Thoracic aorta (tissue), 2 donors: Measurements from ENCODE around the gene KMT2E. TPM values are rescaled to one million over a fixed set of nuclear protein-coding genes. Genes with fewer than 3 reads are reported as not detected.

Source experiments
- ATAC-seq: fragments of 150-250 bp; one replicate; pipeline ENCODE4 v1.8.0; 2017; ENCODE audit warnings: low read depth; ENCODE audit not compliant: insufficient number of reproducible peaks, low FRiP score
- DNase-seq: peaks from one replicate; pipeline ENCODE4 v3.0.0-alpha.2; 2020; ENCODE audit warnings: low spot score
- H3K27ac ChIP-seq, 2 donors: fragments of 200-600 bp; sonication (generic); 1 replicate in 1 of 2; 2 replicates in 1 of 2; pipeline ENCODE4 v1.5.1; 2016; ENCODE audit warnings: mild to moderate bottlenecking in 2 of 2, moderate library complexity in 2 of 2
- H3K27me3 ChIP-seq: fragments of 200-600 bp; sonication (generic); replicated peaks from 2 replicates; pipeline ENCODE4 v1.6.0; 2016; ENCODE audit warnings: mild to moderate bottlenecking; ENCODE audit not compliant: insufficient read depth
- H3K36me3 ChIP-seq: fragments of 200-600 bp; sonication (generic); one replicate; pipeline ENCODE4 v1.5.1; 2016
- H3K4me1 ChIP-seq, 2 donors: fragments of 200-600 bp; sonication (generic); 1 replicate in 1 of 2; 2 replicates in 1 of 2; pipeline versions ENCODE4 v1.5.1 to v1.6.0; 2016; ENCODE audit warnings: low read depth in 2 of 2, mild to moderate bottlenecking in 1 of 2; ENCODE audit not compliant: control insufficient read depth in 1 of 2
- H3K4me3 ChIP-seq: fragments of 200-600 bp; sonication (generic); 2 replicates; pipeline ENCODE4 v1.5.1; 2016; ENCODE audit warnings: mild to moderate bottlenecking
- H3K9me3 ChIP-seq: fragments of 200-600 bp; sonication (generic); 2 replicates; pipeline ENCODE4 v1.5.1; 2016
- total RNA-seq, 2 donors: library from RNA; depleted of rRNA; stranded (reverse); fragments of >200 nt; gene quantifications; one replicate each; pipeline versions ENCODE4 v1.1.0 to v1.2.3, GENCODE V29; 2016
- TF ChIP-seq, protein P1 (sequence below): fragments of 200-600 bp; sonication (generic); IDR thresholded peaks from one replicate; pipeline ENCODE4 v1.5.1; 2019; ENCODE audit warnings: antibody characterized with exemption

Gene KMT2E
- total RNA-seq, 2 donors from 2014 or later, result 139 to 140 TPM

- Histone ChIP-seq H3K27ac (no peak overlapping the region), H3K9me3 (no peaks in the 10 kb centered on the region), H3K27me3 (no peaks in the 10 kb centered on the region), H3K4me1 (no peaks in the 10 kb centered on the region), H3K36me3 (peaks cover 13% of the 10 kb centered on the region), H3K4me3 (no peak overlapping the region)
- DNase-seq (no peak), ATAC-seq (no peak)
- TF ChIP-seq, protein P1, sequence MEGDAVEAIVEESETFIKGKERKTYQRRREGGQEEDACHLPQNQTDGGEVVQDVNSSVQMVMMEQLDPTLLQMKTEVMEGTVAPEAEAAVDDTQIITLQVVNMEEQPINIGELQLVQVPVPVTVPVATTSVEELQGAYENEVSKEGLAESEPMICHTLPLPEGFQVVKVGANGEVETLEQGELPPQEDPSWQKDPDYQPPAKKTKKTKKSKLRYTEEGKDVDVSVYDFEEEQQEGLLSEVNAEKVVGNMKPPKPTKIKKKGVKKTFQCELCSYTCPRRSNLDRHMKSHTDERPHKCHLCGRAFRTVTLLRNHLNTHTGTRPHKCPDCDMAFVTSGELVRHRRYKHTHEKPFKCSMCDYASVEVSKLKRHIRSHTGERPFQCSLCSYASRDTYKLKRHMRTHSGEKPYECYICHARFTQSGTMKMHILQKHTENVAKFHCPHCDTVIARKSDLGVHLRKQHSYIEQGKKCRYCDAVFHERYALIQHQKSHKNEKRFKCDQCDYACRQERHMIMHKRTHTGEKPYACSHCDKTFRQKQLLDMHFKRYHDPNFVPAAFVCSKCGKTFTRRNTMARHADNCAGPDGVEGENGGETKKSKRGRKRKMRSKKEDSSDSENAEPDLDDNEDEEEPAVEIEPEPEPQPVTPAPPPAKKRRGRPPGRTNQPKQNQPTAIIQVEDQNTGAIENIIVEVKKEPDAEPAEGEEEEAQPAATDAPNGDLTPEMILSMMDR, result no peak
These were observed 122.2 kb downstream of the KMT2E start for GRCh38 chr7:105136221-105136620.

DNA sequence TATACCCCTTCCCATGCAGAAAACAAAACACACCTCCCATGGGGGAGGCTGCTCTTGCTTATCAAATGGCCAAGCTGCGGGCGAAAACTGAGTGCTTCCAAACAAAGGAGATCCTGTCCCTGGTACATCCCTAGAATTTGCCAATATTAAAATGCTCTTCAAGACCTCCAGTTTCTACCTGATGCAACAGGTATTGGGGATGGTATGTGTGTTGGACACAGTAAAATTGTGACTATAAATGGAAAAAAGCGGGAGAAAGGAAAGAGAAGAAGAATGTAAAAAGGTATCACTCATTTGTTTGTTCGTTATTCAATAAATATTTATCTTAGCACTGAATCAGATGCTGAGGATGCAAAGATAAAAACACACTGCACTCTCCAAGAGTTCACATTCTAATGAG lies 123.9 kb downstream of the KMT2E start:
- no peaks in the 10 kb centered on the region for H3K4me1 ChIP-seq
- no peak overlapping the region for H3K27ac ChIP-seq
- H3K36me3 ChIP-seq, result peaks cover 5% of the 10 kb centered on the region
- DNase-seq, result no peak
- no peak overlapping the region for H3K4me3 ChIP-seq
- no peaks in the 10 kb centered on the region for H3K9me3 ChIP-seq
- no peak for ATAC-seq
- H3K27me3 ChIP-seq, result no peaks in the 10 kb centered on the region
- TF ChIP-seq, protein P1, result no peak

- Histone ChIP-seq H3K4me1 (no peaks in the 10 kb centered on the region), H3K36me3 (no peaks in the 10 kb centered on the region), H3K4me3 (no peak overlapping the region), H3K27ac (no peak overlapping the region), H3K27me3 (no peaks in the 10 kb centered on the region), H3K9me3 (no peaks in the 10 kb centered on the region)
- DNase-seq, result no peak
- ATAC-seq, result no peak
- TF ChIP-seq, protein P1, result no peak
These were observed 125.4 kb downstream of the KMT2E start for GRCh38 chr7:105139381-105139780.

GRCh38 chr7:105141068-105141467 lies 127.1 kb downstream of the KMT2E start:
- Histone ChIP-seq H3K4me1 (no peaks in the 10 kb centered on the region), H3K27ac (no peak overlapping the region), H3K9me3 (no peaks in the 10 kb centered on the region), H3K27me3 (no peaks in the 10 kb centered on the region), H3K36me3 (no peaks in the 10 kb centered on the region), H3K4me3 (no peak overlapping the region)
- DNase-seq (no peak), ATAC-seq (no peak)
- TF ChIP-seq, protein P1, result no peak

GRCh38 chr7:105149827-105150226 lies 135.8 kb downstream of the KMT2E start:
- Histone ChIP-seq H3K27me3 (no peaks in the 10 kb centered on the region), H3K36me3 (no peaks in the 10 kb centered on the region), H3K9me3 (no peaks in the 10 kb centered on the region), H3K4me1 (peaks cover 0 to 6% of the 10 kb centered on the region in 2 donors), H3K4me3 (no peak overlapping the region), H3K27ac (no peak overlapping the region)
- ATAC-seq (no peak), DNase-seq (no peak)
- TF ChIP-seq, protein P1, result no peak
